NT2/D1 (cell line): Measurements from ENCODE around the gene ITGA4.

Source experiments
- SUZ12 ChIP-seq: IDR thresholded peaks from 2 replicates; pipeline ENCODE4 v1.6.1; 2011; ENCODE audit not compliant: insufficient read length, insufficient read depth; ENCODE audit errors: extremely low read depth
- YY1 ChIP-seq: IDR thresholded peaks from 2 replicates; pipeline ENCODE4 v1.6.1; 2011; ENCODE audit not compliant: insufficient read length, insufficient read depth
- ZNF274 ChIP-seq: IDR thresholded peaks from 2 replicates; pipeline ENCODE4 v1.6.1; 2011; ENCODE audit warnings: mild to moderate bottlenecking, low read depth, low read length

- TF ChIP-seq YY1 (no peak), ZNF274 (no peak), SUZ12 (no peak)
Measured at GRCh38 chr2:181440919-181441318, 16.3 kb upstream of the ITGA4 start.
